GM18517 (cell line): ENCODE data around the gene MACROD1.

Experiments
- ATAC-seq: cut with Tn5 transposase; IDR thresholded peaks from one replicate; pipeline ENCODE4 v1.9.1; 2021; ENCODE audit warnings: mild to moderate bottlenecking, moderate library complexity; ENCODE audit not compliant: unreplicated experiment

The MACROD1 gene

GRCh38 chr11:64165842-64166635 is at the start of gene MACROD1:
MACROD1 (minus strand) TSS chr11:64166113; CDS start chr11:64165994, 119 bp downstream.
- peak; percentile 72 for ATAC-seq

- no peak for ATAC-seq
Measured at GRCh38 chr11:64211181-64211872, 45.4 kb upstream of the MACROD1 start.

GRCh38 chr11:64210301-64211020 is 44.5 kb upstream of the MACROD1 start:
- ATAC-seq = no peak

- no peak for ATAC-seq
Measured at GRCh38 chr11:64209563-64209843, 43.6 kb upstream of the MACROD1 start.

GRCh38 chr11:64208796-64209562 is 43.1 kb upstream of the MACROD1 start:
- no peak for ATAC-seq

- no peak for ATAC-seq
Measured at GRCh38 chr11:64208086-64208795, 42.3 kb upstream of the MACROD1 start.

GRCh38 chr11:64207256-64208085 is 41.6 kb upstream of the MACROD1 start:
- ATAC-seq = peak; percentile 47

- ATAC-seq = peak; percentile 15
Measured at GRCh38 chr11:64206457-64207255, 40.7 kb upstream of the MACROD1 start, which contains the start of gene FERMT3. FERMT3 (plus strand) TSS chr11:64206721; CDS start chr11:64207365, 644 bp downstream.

- ATAC-seq = no peak
Measured at GRCh38 chr11:64204464-64204989, 38.6 kb upstream of the MACROD1 start.

GRCh38 chr11:64204080-64204440 is 38.1 kb upstream of the MACROD1 start:
- no peak for ATAC-seq

- no peak for ATAC-seq
Measured at GRCh38 chr11:64203421-64204079, 37.6 kb upstream of the MACROD1 start.

GRCh38 chr11:64202992-64203391 is 37.1 kb upstream of the MACROD1 start:
- ATAC-seq = no peak

GRCh38 chr11:64201543-64201942 is 35.6 kb upstream of the MACROD1 start:
- ATAC-seq = no peak

GRCh38 chr11:64198511-64198910 is 32.6 kb upstream of the MACROD1 start:
- no peak for ATAC-seq

- no peak for ATAC-seq
Measured at GRCh38 chr11:64196626-64197025, 30.7 kb upstream of the MACROD1 start.

- ATAC-seq = no peak
Measured at GRCh38 chr11:64192434-64192833, 26.5 kb upstream of the MACROD1 start.

GRCh38 chr11:64186492-64187165 is 20.7 kb upstream of the MACROD1 start:
- no peak for ATAC-seq
